GM18951 (cell line): Measurements from ENCODE around the gene MYOM1.

Experiments used
- POLR2A ChIP-seq: IDR thresholded peaks from 4 replicates; pipeline ENCODE4 v1.6.1; 2011; ENCODE audit warnings: mild to moderate bottlenecking; ENCODE audit not compliant: insufficient read length, insufficient read depth; ENCODE audit errors: extremely low read depth
- in situ Hi-C: fragments of 300-500 bp; cut with MboI; formaldehyde crosslinking; loops from one replicate; pipeline ENCODE4 v1.12.0; 2022; ENCODE audit warnings: low sequenced_read_pairs, mixed read lengths, inconsistent platforms; ENCODE audit not compliant: unreplicated experiment

Gene MYOM1

DNA sequence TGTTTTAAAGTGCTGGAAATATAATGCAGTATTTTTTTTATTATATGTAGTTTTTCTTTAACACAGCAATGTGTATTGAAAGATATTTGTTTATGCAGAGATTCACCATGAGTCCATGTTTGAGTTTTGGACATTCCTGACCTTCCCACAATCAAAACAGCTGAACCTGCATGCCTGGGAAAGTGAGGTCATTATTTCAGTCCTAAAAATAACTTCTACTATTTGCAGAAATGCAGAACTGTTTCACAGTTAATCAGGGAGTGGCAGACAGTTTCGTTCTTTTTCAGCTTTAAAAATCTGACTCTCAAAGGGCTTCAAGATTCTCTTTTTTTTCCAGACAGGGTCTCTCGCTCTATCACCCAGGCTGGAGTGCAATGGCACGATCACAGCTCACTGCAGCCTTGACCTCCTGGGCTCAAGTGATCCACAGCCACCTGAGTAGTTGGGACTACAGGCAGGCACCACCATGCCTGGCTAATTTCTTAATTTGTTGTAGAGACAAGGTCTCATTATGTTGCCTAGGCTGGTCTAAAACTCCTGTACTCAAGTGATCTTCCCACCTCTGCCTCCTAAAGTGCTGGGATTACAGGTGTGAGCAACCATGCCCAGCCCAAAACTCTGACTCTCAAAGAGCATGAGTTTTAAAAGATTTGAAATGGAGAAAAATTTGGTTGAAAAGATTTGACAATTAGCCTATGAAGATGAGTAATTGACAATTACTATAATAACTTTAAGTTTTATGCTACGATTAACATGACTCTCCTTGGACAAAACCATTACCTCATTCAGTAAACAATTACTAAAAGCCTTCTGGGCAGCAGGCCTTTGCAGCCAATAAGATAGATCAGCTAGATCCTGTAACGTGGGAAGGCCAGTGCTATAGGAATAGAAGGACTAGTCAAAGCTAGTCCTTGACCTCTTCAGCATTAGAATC is 37.2 kb upstream of the MYOM1 start:
- in situ Hi-C loops: no loop called here
- no peak for TF ChIP-seq POLR2A

DNA sequence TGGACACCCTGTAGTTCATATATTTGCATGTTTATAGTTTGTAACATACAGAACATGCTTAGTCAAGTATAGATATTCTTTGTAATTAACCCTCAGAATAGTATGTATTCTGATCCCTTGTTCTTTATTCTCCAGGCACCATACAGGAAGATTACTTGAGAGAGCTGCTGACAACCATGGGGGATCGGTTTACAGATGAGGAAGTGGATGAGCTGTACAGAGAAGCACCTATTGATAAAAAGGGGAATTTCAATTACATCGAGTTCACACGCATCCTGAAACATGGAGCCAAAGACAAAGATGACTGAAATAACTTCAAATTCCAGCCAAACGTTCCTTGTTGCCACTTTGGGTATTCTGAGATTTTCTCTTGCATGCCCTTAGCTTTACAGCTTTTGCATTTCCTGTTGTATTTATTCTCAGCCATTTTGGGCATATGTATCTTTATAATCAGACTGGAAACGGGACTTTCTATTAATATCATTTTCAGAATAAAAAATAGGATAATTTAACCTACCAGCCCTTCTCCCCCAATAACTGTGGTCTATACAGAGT is 35.9 kb upstream of the MYOM1 start:
- no peak for TF ChIP-seq POLR2A
- in situ Hi-C loops: no loop called here

DNA sequence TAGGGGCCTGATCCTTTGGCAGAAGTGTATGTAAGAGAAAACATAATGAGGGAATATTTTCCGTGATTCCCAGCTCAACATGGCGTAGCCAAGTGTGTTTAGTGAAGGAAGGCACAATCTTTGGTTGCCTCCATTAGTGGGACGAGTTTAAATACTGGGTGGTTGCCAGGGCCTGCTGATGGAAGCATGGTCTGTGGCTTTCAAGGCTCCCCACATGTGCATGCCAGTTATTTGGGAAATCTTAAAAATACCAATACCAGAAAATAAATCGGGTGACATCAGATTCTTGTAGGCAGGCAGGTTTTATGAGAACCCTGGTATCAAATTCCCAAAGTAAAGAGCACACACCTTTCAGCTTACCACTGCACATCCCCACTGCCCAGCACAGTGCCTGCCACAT is 35.0 kb upstream of the MYOM1 start:
- no peak for TF ChIP-seq POLR2A
- in situ Hi-C loops: no loop called here

- no peak for TF ChIP-seq POLR2A
- in situ Hi-C loops: no loop called here
Observed at GRCh38 chr18:3252843-3253242, 33.1 kb upstream of the MYOM1 start.

GRCh38 chr18:3251963-3252277 is 32.2 kb upstream of the MYOM1 start:
- in situ Hi-C loops: no loop called here
- no peak for TF ChIP-seq POLR2A

GRCh38 chr18:3251249-3251962 is 31.6 kb upstream of the MYOM1 start:
- TF ChIP-seq POLR2A: no peak
- in situ Hi-C loops: no loop called here

- in situ Hi-C loops: no loop called here
Observed at GRCh38 chr18:3250237-3251107, 30.7 kb upstream of the MYOM1 start.

GRCh38 chr18:3248658-3249359 is 29.0 kb upstream of the MYOM1 start:
- TF ChIP-seq POLR2A: no peak
- in situ Hi-C loops: loop anchor here (5.0 to 10.0 kb wide), 2 partner anchors 264 to 317 kb away; no protein-coding TSS in a partner anchor

More at GRCh38 chr18:3250237-3251107, 30.7 kb upstream of the MYOM1 start:
- peak; percentile 12 for TF ChIP-seq POLR2A

- TF ChIP-seq POLR2A: no peak
- in situ Hi-C loops: loop anchor here (5.0 to 10.0 kb wide), 2 partner anchors 263 to 316 kb away; no protein-coding TSS in a partner anchor
Observed at GRCh38 chr18:3248062-3248657, 28.4 kb upstream of the MYOM1 start.

DNA sequence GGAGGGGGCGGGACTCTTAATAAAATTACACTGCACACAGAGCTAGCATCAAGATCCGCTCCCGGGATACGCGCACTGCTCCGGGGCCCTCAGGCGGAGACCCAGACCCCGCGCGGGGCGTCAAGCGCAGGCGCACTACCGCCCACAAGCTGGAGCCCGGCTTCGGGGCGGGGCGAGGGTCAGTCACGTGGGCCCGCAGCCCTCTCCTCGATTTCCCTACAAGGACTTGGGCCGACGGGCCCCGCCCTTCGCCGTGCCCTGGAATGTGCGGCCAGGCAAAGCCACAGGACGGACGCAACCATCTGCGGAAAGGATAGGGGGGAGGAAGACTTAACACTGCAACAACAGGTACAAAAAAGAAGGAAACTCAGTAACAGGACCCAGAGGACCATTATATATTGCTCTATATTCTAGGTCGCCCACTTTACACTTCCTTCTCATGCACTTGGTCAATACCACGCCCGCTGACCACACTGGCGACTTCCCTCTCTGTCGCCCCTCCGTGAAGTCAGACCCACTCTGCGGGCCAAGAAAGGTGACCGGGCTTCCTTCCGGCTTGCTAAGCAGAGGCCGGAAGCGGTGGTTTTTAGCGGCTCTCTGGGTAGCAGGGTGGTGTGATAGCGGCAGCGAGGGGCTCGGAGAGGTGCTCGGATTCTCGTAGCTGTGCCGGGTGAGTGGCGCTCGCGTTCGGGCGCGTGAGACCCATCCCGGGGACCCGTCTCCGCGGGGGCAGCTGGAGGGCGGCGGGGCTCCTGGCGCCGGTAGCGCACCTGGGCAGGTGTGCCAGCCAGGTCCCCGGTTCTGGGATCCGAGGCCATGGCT is 27.7 kb upstream of the MYOM1 start, which contains the start of gene MYL12A:
TSS of gene MYL12A (plus strand) at position 562 of the 822 bp plus-strand sequence. CDS start 5,447 bp downstream, outside the sequence.
- in situ Hi-C loops: loop anchor here (5.0 to 10.0 kb wide), 2 partner anchors 263 to 315 kb away; no protein-coding TSS in a partner anchor
- TF ChIP-seq POLR2A: peak; percentile 98
